Pancreas (tissue), 10 donors: Measurements from ENCODE around the gene M1AP. TPM values are rescaled to one million over a fixed set of nuclear protein-coding genes. Genes with fewer than 3 reads are reported as not detected.

Experiments
- ATAC-seq, 4 donors: fragments of 200-7000 bp; cut with Tn5 transposase; one replicate each; pipeline versions ENCODE4 v1.8.0 to v1.9.1; 2020; ENCODE audit warnings: mild to moderate bottlenecking in 4 of 4, moderate library complexity in 4 of 4
- DNase-seq, 6 donors: peaks; one replicate each; pipeline ENCODE4 v3.0.0-alpha.2; 2020
- FAIRE-seq: peaks from 2 replicates; lab custom pipeline; 2012; peaks lifted over from hg19 to GRCh38; lab: Jason Lieb, UNC
- H3K27ac ChIP-seq, 4 donors: fragments of 200-600 bp; sonication (generic); 1 replicate in 3 of 4; 2 replicates in 1 of 4; pipeline versions ENCODE4 v1.5.0 to v1.8.0; 2020
- H3K27me3 ChIP-seq, 4 donors: fragments of 200-600 bp; one replicate each; pipeline ENCODE4 v1.8.0; 2021
- H3K36me3 ChIP-seq, 3 donors: fragments of 200-600 bp; sonication (generic) in 1 of 3; one replicate each; pipeline versions ENCODE4 v1.5.0 to v1.8.0; 2020 to 2021
- H3K4me1 ChIP-seq, 3 donors: fragments of 200-600 bp; one replicate each; pipeline ENCODE4 v1.8.0; 2021
- H3K4me3 ChIP-seq, 4 donors: fragments of 200-600 bp; sonication (generic) in 2 of 4; one replicate each; pipeline versions ENCODE4 v1.5.0 to v1.8.0; 2020 to 2021
- H3K9me3 ChIP-seq, 4 donors: fragments of 200-600 bp; one replicate each; pipeline ENCODE4 v1.8.0; 2021
- WGBS, 2 donors: extraction: QIAGEN DNeasy Blood & Tissue Kit; methylation state at CpG; one replicate each; pipeline ENCODE4 v1.1.7; 2013; 5-methylcytosine and 5-hydroxymethylcytosine counted together
- intact Hi-C, 3 donors: fragments of 100-400 bp; cut with DNase I; formaldehyde crosslinking; loops; one replicate each; pipeline versions ENCODE4 v1.11.1 to v1.14.2; 2022
- polyA plus RNA-seq, 2 donors: library from polyadenylated mRNA; stranded (reverse); fragments of 200-250 nt; gene quantifications; one replicate each; pipeline ENCODE4 v1.2.3, GENCODE V29; 2013
- total RNA-seq, 6 donors: library from RNA; stranded (reverse); fragmentation: NEBNext Ultra II Directional in 4 of 6; extraction: Animal tissue kit (Norgen Biotek cat#: 25700) in 4 of 6; gene quantifications; one replicate each; pipeline versions ENCODE4 v1.2.1 to v1.2.4, GENCODE V29; 2021 to 2023
- TF ChIP-seq, protein P1 (sequence below), 4 donors: fragments of 200-600 bp; sonication (generic) in 3 of 4; IDR thresholded peaks; one replicate each; pipeline versions ENCODE4 v1.5.0 to v1.8.0; 2021; ENCODE audit warnings: antibody characterized with exemption in 4 of 4
- donor health status: healthy with polysubstance abuse.
- donor health status: DM: no; HTN: no; CAD: no; lungs with moderate emphysema.
- donor health status: DM: no; HTN: no; CAD: no.
- donor health status: control.
- donor health status: control.
- donor health status: Bipolar disorder and iron deficiency.
- donor health status: DM: yes; HTN: yes; CAD: no.
- donor health status: DM: no; HTN: no; CAD: no.
- donor health status: DM: no; HTN: no; CAD: no.
- donor health status: DM: yes; HTN: yes; CAD: no.

The M1AP gene
- total and polyA plus RNA-seq, 8 donors, result 0.11 to 0.66 (median 0.27) TPM

- H3K27me3 ChIP-seq, result peaks cover 0 to 1% (median 0%) of the 10 kb centered on the region in 4 donors
- TF ChIP-seq, protein P1, sequence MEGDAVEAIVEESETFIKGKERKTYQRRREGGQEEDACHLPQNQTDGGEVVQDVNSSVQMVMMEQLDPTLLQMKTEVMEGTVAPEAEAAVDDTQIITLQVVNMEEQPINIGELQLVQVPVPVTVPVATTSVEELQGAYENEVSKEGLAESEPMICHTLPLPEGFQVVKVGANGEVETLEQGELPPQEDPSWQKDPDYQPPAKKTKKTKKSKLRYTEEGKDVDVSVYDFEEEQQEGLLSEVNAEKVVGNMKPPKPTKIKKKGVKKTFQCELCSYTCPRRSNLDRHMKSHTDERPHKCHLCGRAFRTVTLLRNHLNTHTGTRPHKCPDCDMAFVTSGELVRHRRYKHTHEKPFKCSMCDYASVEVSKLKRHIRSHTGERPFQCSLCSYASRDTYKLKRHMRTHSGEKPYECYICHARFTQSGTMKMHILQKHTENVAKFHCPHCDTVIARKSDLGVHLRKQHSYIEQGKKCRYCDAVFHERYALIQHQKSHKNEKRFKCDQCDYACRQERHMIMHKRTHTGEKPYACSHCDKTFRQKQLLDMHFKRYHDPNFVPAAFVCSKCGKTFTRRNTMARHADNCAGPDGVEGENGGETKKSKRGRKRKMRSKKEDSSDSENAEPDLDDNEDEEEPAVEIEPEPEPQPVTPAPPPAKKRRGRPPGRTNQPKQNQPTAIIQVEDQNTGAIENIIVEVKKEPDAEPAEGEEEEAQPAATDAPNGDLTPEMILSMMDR (IDR thresholded peaks at IDR 0.05), result no peak
- peaks cover 7 to 15% (median 11%) of the 10 kb centered on the region in 3 donors for H3K4me1 ChIP-seq
- WGBS, 2 donors, result 92 to 94% methylated on average over 11 of the region's 11 CpGs
- peaks cover 0 to 13% (median 0%) of the 10 kb centered on the region in 3 donors for H3K36me3 ChIP-seq
- H3K4me3 ChIP-seq, result no peak within 1 kb of the TSS
- H3K9me3 ChIP-seq, result no peaks in the 10 kb centered on the region
- DNase-seq, result peak in 1 of 6 donors; percentile 8
- no peak for FAIRE-seq
- ATAC-seq, result no peak
- intact Hi-C loops, result no loop called here
- H3K27ac ChIP-seq, result no peak within 1 kb of the TSS
Measured at GRCh38 chr2:74525717-74526648, 122.1 kb downstream of the M1AP start, which contains the start of gene DQX1. TSS of gene DQX1 (minus strand) at chr2:74526231. CDS start at chr2:74525729, 502 bp downstream.

- DNase-seq (peak in 1 of 6 donors; percentile 35), FAIRE-seq (no peak), ATAC-seq (no peak)
- H3K36me3 ChIP-seq, result peaks cover 0 to 13% (median 0%) of the 10 kb centered on the region in 3 donors
- no peaks in the 10 kb centered on the region for H3K9me3 ChIP-seq
- peaks cover 7 to 11% (median 7%) of the 10 kb centered on the region in 3 donors for H3K4me1 ChIP-seq
- H3K4me3 ChIP-seq, result no peak overlapping the region
- H3K27me3 ChIP-seq, result peaks cover 0 to 9% (median under 1%) of the 10 kb centered on the region in 4 donors
- 88 to 90% methylated on average over 10 of the region's 10 CpGs for WGBS, 2 donors
- TF ChIP-seq, protein P1 (IDR thresholded peaks at IDR 0.05), result no peak
- intact Hi-C loops, result no loop called here
- H3K27ac ChIP-seq, result no peak overlapping the region
Measured at GRCh38 chr2:74524955-74525716, 123.0 kb downstream of the M1AP start.

GRCh38 chr2:74524005-74524404, 124.1 kb downstream of the M1AP start:
- TF ChIP-seq, protein P1 (IDR thresholded peaks at IDR 0.05), result no peak
- Histone ChIP-seq H3K36me3 (peaks cover 0 to 13% (median 0%) of the 10 kb centered on the region in 3 donors), H3K4me1 (peaks cover 7 to 11% (median 7%) of the 10 kb centered on the region in 3 donors), H3K27me3 (peaks cover 0 to 21% (median 3%) of the 10 kb centered on the region in 4 donors), H3K4me3 (no peak overlapping the region), H3K9me3 (no peaks in the 10 kb centered on the region), H3K27ac (no peak overlapping the region)
- 63 to 78% methylated on average over 9 of the region's 9 CpGs for WGBS, 2 donors
- FAIRE-seq (no peak), ATAC-seq (no peak), DNase-seq (peak in 1 of 6 donors; percentile 40)
- intact Hi-C loops, result no loop called here

DNA sequence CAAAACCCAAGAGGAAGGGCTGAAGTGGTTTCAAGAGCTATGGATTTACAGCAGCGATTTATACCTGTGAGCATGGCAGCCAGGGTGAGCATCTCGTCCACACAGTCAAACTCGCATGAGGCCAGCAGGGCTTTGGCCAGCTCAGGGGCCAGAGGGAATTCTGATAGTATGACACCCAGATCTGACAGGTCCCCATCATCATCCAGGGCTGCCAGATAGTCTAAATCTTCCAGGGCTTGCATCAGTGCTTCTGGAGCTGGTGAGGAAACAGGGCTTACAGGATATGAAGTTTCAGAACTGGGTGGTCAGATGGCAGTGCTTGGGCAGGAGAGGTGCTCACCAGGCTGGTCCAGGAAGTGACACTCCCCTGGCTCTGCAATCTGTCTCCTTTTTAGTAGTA, 125.6 kb downstream of the M1AP start:
- ATAC-seq (no peak), FAIRE-seq (no peak), DNase-seq (peak in 1 of 6 donors; percentile 11)
- TF ChIP-seq, protein P1 (IDR thresholded peaks at IDR 0.05), result no peak
- Histone ChIP-seq H3K27ac (no peak overlapping the region), H3K4me1 (no peaks in the 10 kb centered on the region), H3K27me3 (peaks cover 0 to 32% (median 3%) of the 10 kb centered on the region in 4 donors), H3K4me3 (no peak overlapping the region), H3K9me3 (no peaks in the 10 kb centered on the region), H3K36me3 (peaks cover 0 to 12% (median 0%) of the 10 kb centered on the region in 3 donors)
- intact Hi-C loops, result no loop called here
- 54 to 74% methylated on average over 3 of the region's 3 CpGs for WGBS, 2 donors
